ENCODE data around the gene RBFOX1.

RBFOX1 gene

DNA sequence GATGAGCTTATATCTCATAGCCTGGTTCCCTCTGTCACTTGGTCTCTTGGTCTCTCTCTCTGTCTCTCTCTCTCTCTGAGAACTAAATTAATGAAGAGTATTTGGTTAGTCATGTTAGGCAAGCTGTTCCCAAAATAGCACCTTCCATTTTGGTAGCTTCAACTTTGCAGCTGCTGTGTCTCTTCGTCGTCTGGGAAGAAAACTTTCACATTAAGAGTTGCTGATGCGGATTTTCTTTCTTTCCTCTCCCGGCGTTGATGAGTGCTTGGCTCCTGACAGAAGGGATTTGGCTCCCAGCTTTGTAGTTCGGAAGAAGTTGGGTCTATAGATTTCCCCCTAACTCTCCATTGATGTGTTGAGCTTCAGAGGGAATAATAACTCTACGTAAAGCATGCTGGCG lies at the start of gene RBFOX1:
Gene RBFOX1 (plus strand): TSS at position 235 of the 400 bp plus-strand sequence.
- no peak for DNase-seq (ENCODE audit: low read depth, low spot score)
- TF ChIP-seq, protein P1, sequence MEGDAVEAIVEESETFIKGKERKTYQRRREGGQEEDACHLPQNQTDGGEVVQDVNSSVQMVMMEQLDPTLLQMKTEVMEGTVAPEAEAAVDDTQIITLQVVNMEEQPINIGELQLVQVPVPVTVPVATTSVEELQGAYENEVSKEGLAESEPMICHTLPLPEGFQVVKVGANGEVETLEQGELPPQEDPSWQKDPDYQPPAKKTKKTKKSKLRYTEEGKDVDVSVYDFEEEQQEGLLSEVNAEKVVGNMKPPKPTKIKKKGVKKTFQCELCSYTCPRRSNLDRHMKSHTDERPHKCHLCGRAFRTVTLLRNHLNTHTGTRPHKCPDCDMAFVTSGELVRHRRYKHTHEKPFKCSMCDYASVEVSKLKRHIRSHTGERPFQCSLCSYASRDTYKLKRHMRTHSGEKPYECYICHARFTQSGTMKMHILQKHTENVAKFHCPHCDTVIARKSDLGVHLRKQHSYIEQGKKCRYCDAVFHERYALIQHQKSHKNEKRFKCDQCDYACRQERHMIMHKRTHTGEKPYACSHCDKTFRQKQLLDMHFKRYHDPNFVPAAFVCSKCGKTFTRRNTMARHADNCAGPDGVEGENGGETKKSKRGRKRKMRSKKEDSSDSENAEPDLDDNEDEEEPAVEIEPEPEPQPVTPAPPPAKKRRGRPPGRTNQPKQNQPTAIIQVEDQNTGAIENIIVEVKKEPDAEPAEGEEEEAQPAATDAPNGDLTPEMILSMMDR (IDR thresholded peaks at IDR 0.05; ENCODE audit: low read depth, low read length): no peak
- H3K4me3 ChIP-seq (ENCODE audit: low read depth, low read length): no peak within 1 kb of the TSS
- in situ Hi-C loops (cut with HindIII; ENCODE audit: low sequenced_read_pairs): no loop called here

DNA sequence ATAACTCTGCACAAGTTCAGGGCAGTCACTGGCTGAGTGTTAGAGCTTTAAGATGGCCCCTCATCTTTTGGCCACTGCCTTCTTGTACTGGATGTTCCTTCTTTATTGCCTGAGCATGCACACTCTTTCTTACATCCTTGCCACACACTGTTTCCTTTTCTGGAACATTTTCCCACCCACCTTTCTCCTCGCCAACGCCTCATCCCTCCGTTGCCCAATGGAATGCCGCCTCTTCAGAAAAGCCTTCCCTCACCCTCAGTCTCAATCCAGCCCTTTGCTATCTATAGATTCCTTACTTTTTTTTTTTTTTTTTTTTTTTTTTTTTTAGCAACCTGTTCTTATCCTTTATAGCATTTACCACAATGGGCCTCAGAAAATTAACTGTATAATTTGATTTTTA lies 47.9 kb upstream of the RBFOX1 start:
- TF ChIP-seq, protein P1 (IDR thresholded peaks at IDR 0.05; ENCODE audit: low read depth, low read length): no peak
- H3K4me3 ChIP-seq (ENCODE audit: low read depth, low read length): no peak overlapping the region
- in situ Hi-C loops (cut with HindIII; ENCODE audit: low sequenced_read_pairs): no loop called here
- DNase-seq (ENCODE audit: low read depth, low spot score): no peak

DNA sequence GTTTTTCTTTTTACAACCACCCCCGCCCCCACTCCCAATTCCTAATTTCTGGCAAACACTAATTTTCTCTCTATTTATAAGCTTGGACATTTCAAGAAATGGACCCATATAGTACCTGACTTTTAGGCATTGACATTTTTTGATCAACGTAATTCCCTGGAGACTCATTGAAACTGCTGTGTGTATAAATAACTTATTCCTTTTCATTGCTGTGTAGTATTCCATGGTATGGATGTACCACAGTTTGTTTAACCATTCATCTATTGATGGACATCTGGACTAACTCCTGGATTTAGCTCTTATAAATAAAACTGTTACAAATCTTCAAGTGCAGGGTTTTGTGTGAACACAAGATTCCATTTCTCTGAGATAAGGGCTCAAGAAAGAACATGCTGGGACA lies 47.1 kb upstream of the RBFOX1 start:
- DNase-seq (ENCODE audit: low read depth, low spot score): no peak
- TF ChIP-seq, protein P1 (IDR thresholded peaks at IDR 0.05; ENCODE audit: low read depth, low read length): no peak
- H3K4me3 ChIP-seq (ENCODE audit: low read depth, low read length): no peak overlapping the region
- in situ Hi-C loops (cut with HindIII; ENCODE audit: low sequenced_read_pairs): no loop called here

DNA sequence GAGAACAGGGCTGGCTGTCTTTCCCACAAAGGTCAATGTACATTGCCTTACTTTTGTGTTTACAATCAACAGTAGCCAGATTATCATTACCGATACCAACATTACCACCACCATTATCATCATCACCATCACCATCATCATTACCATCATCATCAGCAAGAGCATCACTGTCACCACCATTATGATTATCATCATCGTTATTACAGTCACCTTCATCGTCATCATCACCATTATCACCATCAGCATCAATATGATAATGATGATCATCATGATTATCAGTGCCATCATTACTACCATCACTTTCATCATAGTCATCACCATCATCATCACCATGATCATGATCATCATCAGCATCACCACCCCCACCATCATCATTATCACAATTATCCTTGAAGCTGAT lies 43.3 kb upstream of the RBFOX1 start:
- TF ChIP-seq, protein P1 (IDR thresholded peaks at IDR 0.05; ENCODE audit: low read depth, low read length): no peak
- no peak for DNase-seq (ENCODE audit: low read depth, low spot score)
- no peak overlapping the region for H3K4me3 ChIP-seq (ENCODE audit: low read depth, low read length)
- in situ Hi-C loops (cut with HindIII; ENCODE audit: low sequenced_read_pairs): no loop called here

DNA sequence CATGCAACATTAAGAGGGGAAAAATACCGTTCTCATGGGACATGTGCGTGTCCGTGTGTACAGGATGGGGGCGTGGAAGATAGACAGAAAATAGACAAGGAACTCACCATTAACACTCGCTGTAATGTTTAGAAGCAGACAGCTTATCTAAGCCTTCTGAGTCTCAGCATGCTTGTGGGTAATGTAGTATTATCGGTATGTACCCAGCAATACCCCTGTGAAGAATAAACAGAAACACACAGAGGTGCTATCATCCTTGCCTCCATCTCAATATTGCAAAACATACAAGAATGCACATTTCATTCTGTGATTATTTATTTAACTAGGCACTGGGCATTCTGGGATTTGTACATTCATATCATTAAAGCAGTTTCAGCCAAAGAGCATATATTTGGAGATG lies 42.0 kb upstream of the RBFOX1 start:
- in situ Hi-C loops (cut with HindIII; ENCODE audit: low sequenced_read_pairs): no loop called here
- TF ChIP-seq, protein P1 (IDR thresholded peaks at IDR 0.05; ENCODE audit: low read depth, low read length): no peak

DNA sequence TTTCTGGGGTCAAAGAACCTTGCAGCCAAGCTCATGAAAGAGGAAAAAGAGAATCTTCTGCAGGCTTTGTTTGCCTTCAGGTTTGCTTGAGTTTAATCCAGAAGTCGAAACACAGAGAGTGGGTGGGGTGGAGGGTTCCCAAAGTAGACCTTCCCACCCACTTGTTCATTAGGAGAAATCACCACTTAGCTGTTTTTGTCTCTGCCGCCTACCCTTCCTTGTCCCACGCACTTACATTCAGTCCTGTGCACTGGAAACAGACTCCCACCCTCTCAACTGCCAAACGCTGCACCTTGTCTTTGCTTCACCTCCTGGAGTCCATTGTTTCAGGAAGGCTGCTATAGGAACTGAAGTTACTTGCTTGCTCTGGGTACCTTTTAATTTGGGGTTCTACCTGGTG lies 38.6 kb upstream of the RBFOX1 start:
- no peak for DNase-seq (ENCODE audit: low read depth, low spot score)
- TF ChIP-seq, protein P1 (IDR thresholded peaks at IDR 0.05; ENCODE audit: low read depth, low read length): no peak
- in situ Hi-C loops (cut with HindIII; ENCODE audit: low sequenced_read_pairs): no loop called here
- H3K4me3 ChIP-seq (ENCODE audit: low read depth, low read length): no peak overlapping the region

More for the DNA sequence above, 42.0 kb upstream of the RBFOX1 start:
- DNase-seq (ENCODE audit: low read depth, low spot score): no peak
- H3K4me3 ChIP-seq (ENCODE audit: low read depth, low read length): no peak overlapping the region

Data from astrocyte of the spinal cord (primary cell).